ENCODE data around the gene BMP5.

The BMP5 gene

GRCh38 chr6:55708711-55709110, 166.7 kb downstream of the BMP5 start:
- no peak for DNase-seq (ENCODE audit: low spot score)

DNA sequence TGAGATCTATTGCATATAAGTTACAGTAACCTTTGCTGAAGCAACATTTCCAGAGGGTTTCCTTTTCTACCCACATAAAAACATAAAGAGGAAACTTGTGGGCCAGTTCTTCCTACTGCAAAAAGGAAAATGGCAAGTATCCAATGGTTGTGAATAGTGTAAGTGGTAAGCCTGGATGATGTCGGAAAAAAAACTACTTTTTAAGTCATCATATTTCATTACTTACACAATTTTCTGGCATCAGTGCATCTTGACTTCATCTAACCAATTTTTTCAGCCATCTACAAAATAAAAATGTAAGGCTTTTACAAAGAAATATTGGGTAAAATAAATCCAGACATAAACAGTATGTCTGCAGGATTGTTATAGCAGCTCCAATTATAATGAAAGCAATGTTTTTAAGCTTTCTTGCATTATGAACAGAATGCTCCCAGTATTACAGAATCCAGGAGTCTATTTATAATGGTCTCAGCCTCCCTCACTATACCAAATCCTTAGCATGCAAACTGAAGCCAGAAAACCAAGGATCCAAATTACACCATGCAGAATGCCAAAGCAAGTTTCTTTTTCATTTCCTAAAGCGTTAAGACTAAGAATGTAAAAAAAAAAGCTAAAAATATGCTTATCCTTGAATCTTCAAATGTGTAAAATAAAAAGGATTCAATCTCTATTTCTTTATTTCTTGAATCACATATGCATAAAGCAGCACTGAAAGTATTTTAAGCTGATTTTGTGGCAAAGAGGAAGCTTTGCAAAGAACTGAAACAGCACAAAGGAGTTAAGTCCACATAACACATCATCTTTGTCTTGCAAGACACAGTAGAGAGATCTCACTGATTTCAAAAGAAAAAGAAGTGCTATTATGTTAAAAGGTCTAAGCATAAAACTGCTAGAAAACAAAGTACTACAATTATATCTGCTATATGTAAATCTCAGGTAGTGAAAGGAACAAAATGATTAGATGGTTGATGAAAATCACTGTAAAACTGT, 169.6 kb downstream of the BMP5 start:
- no peak for DNase-seq (ENCODE audit: low spot score)

GRCh38 chr6:55704421-55704820, 171.0 kb downstream of the BMP5 start:
- DNase-seq (ENCODE audit: low spot score), result no peak
